Tibial nerve (tissue), 4 donors: ENCODE results near the gene ZCCHC7.

Source experiments
- EP300 ChIP-seq, 2 donors: sonication (generic); formaldehyde crosslinking; IDR thresholded peaks; one replicate each; pipeline ENCODE4 v1.6.1; 2017; ENCODE audit warnings: antibody characterized with exemption in 2 of 2, mild to moderate bottlenecking in 1 of 2
- POLR2A ChIP-seq, 2 donors: fragments of 450-650 bp; IDR thresholded peaks; one replicate each; pipeline ENCODE4 v1.6.1; 2017; ENCODE audit warnings: antibody characterized with exemption in 2 of 2, mild to moderate bottlenecking in 2 of 2, moderate library complexity in 2 of 2
- TF ChIP-seq, protein P1 (sequence below), 5 experiments: fragments of 200-600 bp in 3 of 5; fragments of 450-650 bp in 2 of 5; sonication (generic) in 3 of 5; IDR thresholded peaks; one replicate each; pipeline ENCODE4 v1.5.1; 2016 to 2019; ENCODE audit warnings: antibody characterized with exemption in 5 of 5, mild to moderate bottlenecking in 3 of 5, moderate library complexity in 2 of 5

- TF ChIP-seq, protein P1, sequence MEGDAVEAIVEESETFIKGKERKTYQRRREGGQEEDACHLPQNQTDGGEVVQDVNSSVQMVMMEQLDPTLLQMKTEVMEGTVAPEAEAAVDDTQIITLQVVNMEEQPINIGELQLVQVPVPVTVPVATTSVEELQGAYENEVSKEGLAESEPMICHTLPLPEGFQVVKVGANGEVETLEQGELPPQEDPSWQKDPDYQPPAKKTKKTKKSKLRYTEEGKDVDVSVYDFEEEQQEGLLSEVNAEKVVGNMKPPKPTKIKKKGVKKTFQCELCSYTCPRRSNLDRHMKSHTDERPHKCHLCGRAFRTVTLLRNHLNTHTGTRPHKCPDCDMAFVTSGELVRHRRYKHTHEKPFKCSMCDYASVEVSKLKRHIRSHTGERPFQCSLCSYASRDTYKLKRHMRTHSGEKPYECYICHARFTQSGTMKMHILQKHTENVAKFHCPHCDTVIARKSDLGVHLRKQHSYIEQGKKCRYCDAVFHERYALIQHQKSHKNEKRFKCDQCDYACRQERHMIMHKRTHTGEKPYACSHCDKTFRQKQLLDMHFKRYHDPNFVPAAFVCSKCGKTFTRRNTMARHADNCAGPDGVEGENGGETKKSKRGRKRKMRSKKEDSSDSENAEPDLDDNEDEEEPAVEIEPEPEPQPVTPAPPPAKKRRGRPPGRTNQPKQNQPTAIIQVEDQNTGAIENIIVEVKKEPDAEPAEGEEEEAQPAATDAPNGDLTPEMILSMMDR (IDR thresholded peaks at IDR 0.05) = no peak
- TF ChIP-seq EP300 (IDR thresholded peaks at IDR 0.05) = no peak
- no peak for TF ChIP-seq POLR2A (IDR thresholded peaks at IDR 0.05)
These were observed 181.9 kb downstream of the ZCCHC7 start for GRCh38 chr9:37302277-37302676.
